Astrocyte (in vitro differentiated cells and primary cell): ENCODE measurements around the gene ZDHHC14. TPM values are rescaled to one million over a fixed set of nuclear protein-coding genes. Genes with fewer than 3 reads are reported as not detected.

Experiments
- DNase-seq: peaks from one replicate; pipeline ENCODE4 v3.0.0-alpha.2; 2010; ENCODE audit warnings: low read depth
- FAIRE-seq: peaks from 2 replicates; lab custom pipeline; 2011; peaks lifted over from hg19 to GRCh38; lab: Jason Lieb, UNC
- H2AFZ ChIP-seq: 2 replicates; pipeline ENCODE4 v1.6.0; 2012; ENCODE audit warnings: low read depth, low read length, inconsistent platforms
- H3K27ac ChIP-seq: 2 replicates; pipeline ENCODE4 v1.5.1; 2011; ENCODE audit warnings: low read depth, low read length, inconsistent platforms
- H3K27me3 ChIP-seq: 2 replicates; pipeline ENCODE4 v1.6.0; 2011; ENCODE audit warnings: low read length, inconsistent platforms; ENCODE audit not compliant: insufficient read depth
- H3K36me3 ChIP-seq: 2 replicates; pipeline ENCODE4 v1.5.1; 2011; ENCODE audit warnings: low read length, inconsistent platforms; ENCODE audit not compliant: insufficient read depth
- H3K4me1 ChIP-seq: 2 replicates; pipeline ENCODE4 v1.5.1; 2011; ENCODE audit warnings: low read length, inconsistent platforms; ENCODE audit not compliant: insufficient read depth
- H3K4me2 ChIP-seq: 2 replicates; pipeline ENCODE4 v1.6.0; 2012; ENCODE audit warnings: low read length, inconsistent platforms
- H3K4me3 ChIP-seq: 2 replicates; pipeline ENCODE4 v1.5.1; 2011; ENCODE audit warnings: low read depth, mild to moderate bottlenecking, low read length, inconsistent platforms; ENCODE audit not compliant: insufficient read depth
- H3K79me2 ChIP-seq: 2 replicates; pipeline ENCODE4 v1.6.0; 2012; ENCODE audit warnings: mild to moderate bottlenecking, low read length, inconsistent platforms; ENCODE audit not compliant: insufficient read depth
- H3K9ac ChIP-seq: 2 replicates; pipeline ENCODE4 v1.6.0; 2012; ENCODE audit warnings: mild to moderate bottlenecking, low read length, inconsistent platforms
- H3K9me3 ChIP-seq: 2 replicates; pipeline ENCODE4 v1.5.1; 2012; ENCODE audit warnings: low read depth, mild to moderate bottlenecking, low read length, inconsistent platforms; ENCODE audit not compliant: insufficient read depth
- H4K20me1 ChIP-seq: 2 replicates; pipeline ENCODE4 v1.6.0; 2012; ENCODE audit warnings: low read length, inconsistent platforms; ENCODE audit not compliant: insufficient read depth
- H3K27ac Mint-ChIP-seq: one replicate; pipeline ENCODE4 v1.8.0; 2021; ENCODE audit warnings: mild to moderate bottlenecking, mixed read lengths; ENCODE audit not compliant: unreplicated experiment
- H3K27me3 Mint-ChIP-seq: one replicate; pipeline ENCODE4 v1.8.0; 2021; ENCODE audit warnings: low read depth, mixed read lengths; ENCODE audit not compliant: unreplicated experiment
- H3K36me3 Mint-ChIP-seq: one replicate; pipeline ENCODE4 v1.8.0; 2021; ENCODE audit warnings: low read depth, mixed read lengths; ENCODE audit not compliant: unreplicated experiment
- H3K4me1 Mint-ChIP-seq: one replicate; pipeline ENCODE4 v1.8.0; 2021; ENCODE audit warnings: low read depth, mixed read lengths; ENCODE audit not compliant: unreplicated experiment
- H3K4me3 Mint-ChIP-seq: one replicate; pipeline ENCODE4 v1.8.0; 2021; ENCODE audit warnings: mild to moderate bottlenecking, moderate library complexity, mixed read lengths; ENCODE audit not compliant: unreplicated experiment
- H3K9me3 Mint-ChIP-seq: one replicate; pipeline ENCODE4 v1.8.0; 2021; ENCODE audit warnings: mild to moderate bottlenecking, mixed read lengths; ENCODE audit not compliant: unreplicated experiment
- EZH2 ChIP-seq: IDR thresholded peaks from 2 replicates; pipeline ENCODE4 v1.6.1; 2012; ENCODE audit warnings: mild to moderate bottlenecking, low read length, inconsistent platforms; ENCODE audit not compliant: insufficient read depth
- total RNA-seq: library from RNA; stranded (reverse); gene quantifications from 2 replicates; pipeline ENCODE4 v1.2.1, GENCODE V29; 2021
- TF ChIP-seq, protein P1 (sequence below): IDR thresholded peaks from 2 replicates; pipeline ENCODE4 v1.5.1; 2011; ENCODE audit warnings: low read depth, mild to moderate bottlenecking, inconsistent platforms, low read length, moderate library complexity; ENCODE audit not compliant: insufficient read depth

Gene ZDHHC14
- total RNA-seq, 1 donor from 2014 or later, result 7.2 TPM

DNA sequence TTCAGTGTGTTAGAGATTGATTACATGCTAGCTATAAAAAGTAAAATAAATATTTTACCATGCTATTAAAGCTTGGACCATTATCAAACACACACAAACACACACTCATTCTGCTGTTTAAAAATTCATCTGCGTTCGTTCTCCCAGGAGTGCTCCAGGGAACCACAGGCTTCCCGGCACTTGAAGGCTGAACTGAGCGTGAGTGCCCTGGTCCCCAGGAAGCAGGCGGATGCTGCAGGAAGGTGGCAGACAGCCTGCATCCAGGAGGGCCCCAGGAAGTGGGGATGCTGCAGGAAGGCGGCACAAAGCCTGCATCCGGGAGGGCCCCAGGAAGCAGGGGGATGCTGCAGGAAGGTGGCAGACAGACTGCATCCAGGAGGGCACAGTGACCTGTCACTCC, 294.8 kb downstream of the ZDHHC14 start:
- H3K27me3 ChIP-seq, result no peaks in the 10 kb centered on the region
- no peaks in the 10 kb centered on the region for H3K36me3 ChIP-seq
- H3K9me3 Mint-ChIP-seq, result no peaks in the 10 kb centered on the region
- H3K9ac ChIP-seq, result no peak overlapping the region
- H3K4me3 ChIP-seq, result no peak overlapping the region
- DNase-seq (no peak), FAIRE-seq (no peak)
- peaks cover 3% of the 10 kb centered on the region for H3K4me1 Mint-ChIP-seq
- TF ChIP-seq, protein P1, sequence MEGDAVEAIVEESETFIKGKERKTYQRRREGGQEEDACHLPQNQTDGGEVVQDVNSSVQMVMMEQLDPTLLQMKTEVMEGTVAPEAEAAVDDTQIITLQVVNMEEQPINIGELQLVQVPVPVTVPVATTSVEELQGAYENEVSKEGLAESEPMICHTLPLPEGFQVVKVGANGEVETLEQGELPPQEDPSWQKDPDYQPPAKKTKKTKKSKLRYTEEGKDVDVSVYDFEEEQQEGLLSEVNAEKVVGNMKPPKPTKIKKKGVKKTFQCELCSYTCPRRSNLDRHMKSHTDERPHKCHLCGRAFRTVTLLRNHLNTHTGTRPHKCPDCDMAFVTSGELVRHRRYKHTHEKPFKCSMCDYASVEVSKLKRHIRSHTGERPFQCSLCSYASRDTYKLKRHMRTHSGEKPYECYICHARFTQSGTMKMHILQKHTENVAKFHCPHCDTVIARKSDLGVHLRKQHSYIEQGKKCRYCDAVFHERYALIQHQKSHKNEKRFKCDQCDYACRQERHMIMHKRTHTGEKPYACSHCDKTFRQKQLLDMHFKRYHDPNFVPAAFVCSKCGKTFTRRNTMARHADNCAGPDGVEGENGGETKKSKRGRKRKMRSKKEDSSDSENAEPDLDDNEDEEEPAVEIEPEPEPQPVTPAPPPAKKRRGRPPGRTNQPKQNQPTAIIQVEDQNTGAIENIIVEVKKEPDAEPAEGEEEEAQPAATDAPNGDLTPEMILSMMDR, result no peak
- TF ChIP-seq EZH2, result no peak
- H3K27ac ChIP-seq, result no peak overlapping the region
- no peak overlapping the region for H3K27ac Mint-ChIP-seq
- H3K4me3 Mint-ChIP-seq, result no peak overlapping the region
- no peaks in the 10 kb centered on the region for H3K4me1 ChIP-seq
- H3K27me3 Mint-ChIP-seq, result peaks cover 7% of the 10 kb centered on the region
- no peak overlapping the region for H3K4me2 ChIP-seq
- H4K20me1 ChIP-seq, result no peaks in the 10 kb centered on the region
- H3K36me3 Mint-ChIP-seq, result peaks cover 4% of the 10 kb centered on the region
- H2AFZ ChIP-seq, result no peak overlapping the region
- H3K9me3 ChIP-seq, result no peaks in the 10 kb centered on the region
- H3K79me2 ChIP-seq, result no peaks in the 10 kb centered on the region

GRCh38 chr6:157676241-157676640, 295.3 kb downstream of the ZDHHC14 start:
- Histone ChIP-seq H4K20me1 (no peaks in the 10 kb centered on the region), H3K27me3 (no peaks in the 10 kb centered on the region), H3K4me1 (no peaks in the 10 kb centered on the region), H3K4me2 (no peak overlapping the region), H3K4me3 (no peak overlapping the region), H3K9me3 (no peaks in the 10 kb centered on the region), H3K9ac (no peak overlapping the region), H3K27ac (no peak overlapping the region), H3K79me2 (no peaks in the 10 kb centered on the region), H3K36me3 (no peaks in the 10 kb centered on the region), H2AFZ (no peak overlapping the region)
- Mint-ChIP-seq H3K9me3 (no peaks in the 10 kb centered on the region), H3K27ac (no peak overlapping the region), H3K36me3 (peaks cover 4% of the 10 kb centered on the region), H3K27me3 (peaks cover 5% of the 10 kb centered on the region), H3K4me3 (no peak overlapping the region), H3K4me1 (peaks cover 3% of the 10 kb centered on the region)
- TF ChIP-seq, protein P1, result no peak
- no peak for TF ChIP-seq EZH2
- FAIRE-seq (no peak), DNase-seq (no peak)

- no peak for TF ChIP-seq EZH2
- TF ChIP-seq, protein P1, result no peak
- Mint-ChIP-seq H3K4me3 (no peak overlapping the region), H3K36me3 (peaks cover 4% of the 10 kb centered on the region), H3K4me1 (peaks cover 3% of the 10 kb centered on the region), H3K9me3 (no peaks in the 10 kb centered on the region), H3K27me3 (peaks cover 5% of the 10 kb centered on the region), H3K27ac (no peak overlapping the region)
- H3K36me3 ChIP-seq, result no peaks in the 10 kb centered on the region
- H2AFZ ChIP-seq, result no peak overlapping the region
- H4K20me1 ChIP-seq, result no peaks in the 10 kb centered on the region
- H3K4me2 ChIP-seq, result no peak overlapping the region
- no peaks in the 10 kb centered on the region for H3K79me2 ChIP-seq
- no peak overlapping the region for H3K27ac ChIP-seq
- H3K9me3 ChIP-seq, result no peaks in the 10 kb centered on the region
- no peak overlapping the region for H3K9ac ChIP-seq
- no peak overlapping the region for H3K4me3 ChIP-seq
- no peaks in the 10 kb centered on the region for H3K27me3 ChIP-seq
- FAIRE-seq, result no peak
- no peak for DNase-seq
- H3K4me1 ChIP-seq, result no peaks in the 10 kb centered on the region
Measured at GRCh38 chr6:157677235-157677634, 296.2 kb downstream of the ZDHHC14 start.
